HG02884 (cell line): Measurements from ENCODE around the gene DISC1.
"Not testable (repeated sequence)": the region's sequence is repeated elsewhere in the genome, so short reads cannot be mapped to it uniquely, and the experiment has no call there.

ENCODE experiments used
- ATAC-seq: cut with Tn5 transposase; IDR thresholded peaks from one replicate; pipeline ENCODE4 v1.9.1; 2021; ENCODE audit warnings: mild to moderate bottlenecking, moderate library complexity; ENCODE audit not compliant: unreplicated experiment

DISC1 gene

DNA sequence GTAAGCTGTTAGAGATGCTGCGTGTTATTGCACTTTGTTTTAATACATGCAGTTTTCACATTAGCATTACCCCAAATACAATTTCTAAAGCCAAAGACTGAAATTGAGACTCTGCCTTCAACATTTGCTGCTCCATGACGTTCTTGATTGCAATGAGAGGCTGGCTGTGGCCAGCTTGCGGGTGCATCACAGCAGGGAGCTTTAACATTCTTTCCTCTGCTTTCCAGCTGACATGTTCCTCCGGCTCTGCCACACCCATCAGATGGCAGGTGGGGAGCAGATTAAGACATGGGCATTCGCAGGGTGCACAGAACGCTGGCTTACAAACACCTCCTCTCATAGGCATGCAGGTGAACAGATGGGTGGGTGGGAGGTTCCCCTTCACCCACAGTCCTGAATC is 314.1 kb downstream of the DISC1 start:
- ATAC-seq: no peak

DNA sequence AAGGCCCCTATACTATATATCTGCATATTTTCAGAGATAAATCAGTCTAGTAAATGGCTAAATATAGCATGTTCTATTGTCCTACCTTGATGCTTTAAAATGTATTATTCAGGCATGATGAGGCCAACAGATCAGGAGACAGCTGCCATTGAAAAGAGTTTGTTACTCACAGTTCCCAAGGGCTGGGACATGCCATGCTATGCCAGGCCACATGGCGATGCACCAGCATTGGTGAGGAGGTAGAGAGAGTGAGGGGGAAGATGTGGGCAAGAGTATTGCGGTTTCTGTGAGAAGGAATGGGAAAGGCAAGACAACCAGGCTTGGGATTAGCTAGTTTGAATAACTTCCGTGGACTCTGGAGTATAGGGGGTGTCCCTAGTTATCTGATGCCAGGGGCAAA is 316.5 kb downstream of the DISC1 start:
- no peak for ATAC-seq

DNA sequence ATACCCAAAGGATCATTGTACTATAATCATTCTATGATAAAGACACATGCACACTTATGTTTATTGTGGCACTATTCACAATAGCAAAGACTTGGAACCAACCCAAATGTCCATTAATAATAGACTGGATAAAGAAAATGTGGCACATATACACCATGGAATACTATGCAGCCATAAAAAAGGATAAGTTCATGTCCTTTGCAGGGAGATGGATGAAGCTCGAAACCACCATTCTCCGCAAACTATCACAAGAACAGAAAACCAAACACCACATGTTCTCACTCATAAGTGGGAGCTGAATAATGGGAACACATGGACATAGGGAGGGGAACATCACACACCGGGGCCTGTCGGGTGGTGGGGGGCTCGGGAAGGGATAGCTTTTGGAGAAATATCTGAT is 321.5 kb downstream of the DISC1 start:
- ATAC-seq: not testable (repeated sequence)

DNA sequence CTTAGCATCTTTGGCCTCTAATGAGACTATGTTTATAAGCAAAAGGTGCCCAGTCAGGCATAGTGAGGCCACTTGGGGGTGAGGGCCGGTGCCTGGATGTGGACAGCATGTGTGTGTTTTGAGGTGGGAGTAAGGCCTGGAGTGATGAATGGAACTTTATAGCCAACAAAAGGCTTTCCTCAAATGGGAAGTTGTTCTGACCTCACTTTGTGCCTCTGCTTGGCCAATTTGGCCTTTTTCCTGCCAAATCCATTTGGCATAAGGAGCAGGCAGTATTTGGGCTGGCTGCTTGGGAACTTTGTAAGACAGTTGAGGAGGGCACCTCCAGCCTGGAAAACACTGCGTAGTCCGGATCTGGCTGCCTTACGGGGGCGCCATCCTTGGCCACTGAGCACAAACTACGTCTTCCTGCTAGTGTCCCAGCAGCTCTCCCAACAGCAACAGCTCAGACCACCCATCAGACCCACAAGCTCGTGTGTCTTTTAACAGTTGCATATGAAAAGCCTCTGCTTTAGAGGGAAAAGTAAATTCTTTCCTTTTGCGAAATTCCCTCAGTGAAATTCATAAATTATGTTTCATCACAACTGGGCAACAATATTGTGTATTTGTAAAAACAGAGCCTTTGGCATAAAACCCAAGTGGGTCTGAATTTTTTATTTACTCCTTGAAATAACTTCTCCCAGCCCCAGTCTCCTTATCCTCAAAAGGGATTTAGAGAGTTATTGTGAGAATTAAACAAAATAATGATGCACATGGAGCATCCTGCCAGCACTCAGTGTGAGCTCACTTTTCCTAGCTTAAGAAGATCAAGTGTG is 322.9 kb downstream of the DISC1 start:
- ATAC-seq: no peak

DNA sequence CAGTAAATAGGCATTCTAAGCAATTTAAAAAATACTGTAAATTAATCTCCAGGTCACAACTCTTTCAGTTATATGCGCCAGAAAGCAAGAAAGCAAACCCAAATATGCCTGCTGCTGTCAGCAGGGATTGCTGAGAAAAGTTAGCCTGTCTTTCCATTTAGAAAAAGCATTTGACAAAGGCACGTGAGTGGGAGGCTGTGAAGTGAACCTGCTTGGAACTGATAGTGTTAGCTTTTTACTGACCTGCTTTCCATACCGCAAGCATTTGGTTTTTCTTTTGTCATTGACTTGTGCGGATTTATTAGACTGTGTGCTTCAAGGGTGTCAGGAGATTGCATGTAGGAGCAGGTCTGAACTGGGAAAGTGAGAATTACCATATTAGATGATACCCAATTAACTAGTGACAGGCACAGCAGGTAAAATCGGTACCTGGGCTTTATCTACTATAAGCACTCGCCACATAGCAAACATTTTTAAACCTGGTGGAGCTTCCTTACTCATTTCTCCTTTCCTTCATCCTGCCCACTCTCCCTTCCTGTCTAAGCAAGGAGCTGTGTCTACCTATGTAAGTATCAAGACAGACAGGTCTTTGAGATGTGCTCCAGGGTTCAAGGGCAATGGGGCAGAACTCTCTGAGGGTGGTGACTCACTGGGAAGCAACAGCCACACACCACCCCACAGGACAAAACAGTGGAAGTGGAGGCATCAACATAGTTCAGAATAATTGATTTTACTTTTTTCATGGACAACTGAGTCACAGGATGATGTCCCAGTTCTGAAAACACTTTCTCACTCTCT is 323.9 kb downstream of the DISC1 start:
- ATAC-seq: no peak

DNA sequence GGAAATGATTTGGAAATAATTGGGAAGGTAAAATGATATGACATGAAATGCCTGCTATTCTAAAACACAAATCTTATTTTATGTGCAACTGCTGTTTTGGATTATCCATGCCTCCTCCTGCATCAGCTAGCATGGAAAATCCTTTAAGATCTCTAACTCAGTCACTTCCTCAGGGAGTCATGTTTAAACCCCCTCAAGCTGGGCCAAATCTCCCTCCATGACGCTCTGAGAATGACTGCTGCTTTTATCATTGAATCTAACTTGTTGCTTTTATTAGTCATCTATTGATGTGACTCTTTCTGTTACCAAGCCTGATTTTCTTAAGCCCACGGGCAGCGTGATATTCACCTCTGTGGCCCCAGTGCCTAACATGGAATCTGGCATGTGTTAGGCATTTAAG is 324.8 kb downstream of the DISC1 start:
- ATAC-seq: no peak

DNA sequence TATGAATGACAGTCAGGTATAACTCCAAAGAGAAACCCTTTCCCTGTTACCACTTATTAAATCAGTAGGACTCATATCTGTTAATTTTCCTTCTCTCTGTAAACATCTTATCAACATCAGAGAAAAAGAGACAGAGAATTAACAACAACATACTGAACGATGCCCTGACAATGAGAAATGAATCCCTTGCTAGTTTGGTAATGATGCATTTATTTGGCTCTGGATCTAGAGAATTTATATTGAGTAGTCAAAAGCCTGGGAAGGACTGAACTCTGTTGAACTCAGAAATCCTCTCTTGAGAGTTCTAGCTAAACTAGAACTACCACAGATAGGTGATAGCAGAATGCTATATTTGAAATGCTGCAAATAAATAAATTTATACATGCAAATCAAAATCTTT is 325.6 kb downstream of the DISC1 start:
- ATAC-seq: no peak

DNA sequence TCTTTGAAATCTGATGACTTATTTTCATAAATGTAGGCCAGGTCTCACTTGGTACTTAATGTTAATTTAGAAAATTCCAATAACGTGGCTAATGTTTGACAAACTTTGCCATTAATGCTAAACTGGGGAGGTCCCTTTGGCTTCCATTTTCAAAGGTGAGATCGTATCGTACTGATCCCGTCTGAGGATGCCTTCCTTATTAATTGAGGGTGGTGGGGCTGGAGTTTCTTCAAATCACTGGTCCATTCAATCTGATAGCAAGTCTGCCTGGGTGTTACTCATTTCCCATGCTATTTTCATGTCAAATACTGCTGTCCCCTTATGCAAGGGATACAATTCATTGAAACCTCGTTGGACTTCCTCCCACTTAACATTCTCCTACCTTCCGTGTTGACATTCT is 327.1 kb downstream of the DISC1 start:
- ATAC-seq: no peak

DNA sequence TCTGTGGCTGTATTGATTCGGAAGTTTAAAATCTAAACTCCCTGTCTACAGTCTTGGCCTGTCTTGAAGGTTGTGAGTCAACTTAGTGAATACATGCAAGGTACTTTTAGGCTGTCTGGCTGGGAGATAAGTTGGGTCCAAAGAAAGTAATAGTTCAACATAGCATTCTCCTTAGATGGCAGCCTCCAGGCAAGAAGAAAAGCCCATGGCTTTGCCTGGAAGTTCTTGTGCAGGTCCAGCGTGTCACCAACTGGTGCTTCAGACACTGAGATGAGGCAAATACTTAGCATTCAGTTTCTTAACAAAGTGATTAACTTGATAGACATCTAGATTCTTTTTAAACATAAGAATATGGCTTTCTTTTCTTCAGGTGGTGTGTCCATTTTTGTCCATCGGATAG is 328.2 kb downstream of the DISC1 start:
- no peak for ATAC-seq

DNA sequence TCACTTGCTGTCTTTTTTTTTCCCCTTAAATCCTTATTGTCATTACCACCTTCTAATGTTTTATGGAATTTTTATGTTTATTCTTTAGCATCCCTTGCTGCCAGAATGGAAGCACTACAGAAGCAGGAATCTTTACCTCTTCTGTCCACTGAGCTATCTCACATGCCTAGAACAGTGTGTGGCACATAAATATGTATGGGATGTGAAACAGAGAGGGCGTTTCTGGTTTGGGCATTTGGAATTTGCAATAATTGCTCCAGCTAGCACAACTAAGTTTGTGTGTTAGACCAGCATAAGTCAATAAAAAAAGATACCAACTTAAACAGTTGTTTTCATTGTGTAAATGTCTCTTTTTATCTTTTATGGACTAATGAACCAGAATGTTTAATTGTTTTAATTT is 330.8 kb downstream of the DISC1 start:
- no peak for ATAC-seq

DNA sequence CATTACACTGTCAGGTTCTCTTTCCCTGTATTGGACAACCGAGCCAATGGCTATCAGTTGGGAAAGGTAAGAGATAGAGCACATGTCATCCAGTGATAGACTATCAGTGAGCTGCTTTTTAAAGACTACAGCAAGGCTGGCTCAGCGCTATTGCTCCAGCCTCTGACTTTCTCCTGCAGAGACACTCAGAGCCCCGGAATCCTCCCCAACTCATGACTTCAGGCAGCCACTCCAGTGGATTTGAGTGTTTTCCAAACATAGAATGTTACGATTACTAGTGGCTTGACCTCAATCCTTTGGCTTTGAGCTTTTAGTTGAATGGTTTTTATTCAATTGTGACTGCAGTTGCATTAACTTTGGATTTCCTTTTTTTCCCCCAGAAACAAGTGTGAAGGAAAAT is 331.9 kb downstream of the DISC1 start:
- no peak for ATAC-seq

DNA sequence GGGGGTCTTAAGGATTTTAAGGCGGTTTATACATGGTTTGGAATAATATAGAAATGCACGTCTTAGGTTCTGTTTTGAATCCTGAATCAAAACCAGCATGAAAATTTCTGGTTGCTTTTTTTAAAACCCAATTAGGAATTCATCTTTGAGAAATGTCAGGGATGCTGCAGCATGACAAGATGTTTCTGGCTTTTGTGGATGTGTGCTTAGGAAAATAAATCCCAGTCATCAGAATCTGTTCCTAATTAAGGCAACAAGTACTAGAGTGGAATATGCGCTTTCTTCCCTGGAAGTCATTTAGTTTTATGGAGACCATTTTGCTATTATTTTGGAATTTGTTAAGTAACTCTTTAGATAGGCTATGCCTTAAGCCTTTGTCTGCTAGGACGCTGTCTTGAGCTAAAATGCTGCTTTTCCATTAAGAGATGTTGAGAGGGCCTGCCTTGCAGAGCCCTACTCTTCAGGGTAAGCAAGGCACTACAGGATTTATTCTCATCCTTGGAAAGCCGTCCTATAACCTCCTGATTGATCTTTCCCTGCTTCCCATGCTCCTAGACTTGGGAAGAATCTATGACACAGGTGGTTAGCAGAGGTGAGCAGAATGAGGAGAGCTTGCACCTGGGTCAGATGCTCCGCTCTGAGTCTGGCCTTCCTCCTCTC is 332.8 kb downstream of the DISC1 start:
- ATAC-seq: no peak

DNA sequence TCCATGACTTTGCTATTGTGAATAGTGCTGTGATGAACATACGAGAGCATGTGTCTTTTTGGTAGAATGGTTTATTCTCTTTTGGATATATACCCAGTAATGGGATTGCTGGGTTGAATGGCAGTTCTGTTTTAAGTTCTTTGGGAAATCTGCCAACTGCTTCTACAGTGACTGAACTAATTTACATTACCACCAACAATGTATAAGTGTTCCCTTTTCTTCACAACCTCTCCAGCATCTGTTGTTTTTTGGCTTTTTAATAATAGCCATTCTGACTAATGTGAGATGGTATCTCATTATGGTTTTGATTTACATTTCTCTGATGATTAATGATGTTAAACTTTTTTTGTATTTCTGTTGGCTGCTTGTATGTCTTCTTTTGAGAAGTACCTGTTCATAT is 335.2 kb downstream of the DISC1 start:
- ATAC-seq: not testable (repeated sequence)

DNA sequence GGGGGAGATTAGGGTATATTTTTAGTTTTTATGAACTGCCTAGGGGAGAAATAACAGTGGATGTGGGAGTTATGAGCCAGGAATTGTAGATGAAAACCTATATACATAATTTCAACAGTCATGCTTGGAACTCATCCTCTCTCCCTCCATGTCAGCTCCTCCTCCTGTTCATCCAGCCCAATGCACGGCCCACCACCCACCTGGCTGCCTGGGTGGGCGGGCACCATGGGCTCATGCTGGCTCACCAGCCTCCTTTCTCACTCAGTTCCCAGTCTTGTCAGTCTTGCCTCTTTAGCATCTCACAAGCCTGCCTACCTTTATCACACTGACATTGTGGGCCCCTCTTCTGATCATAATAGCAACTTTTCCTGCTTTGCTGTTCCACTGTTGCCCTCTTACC is 336.0 kb downstream of the DISC1 start:
- ATAC-seq: no peak

DNA sequence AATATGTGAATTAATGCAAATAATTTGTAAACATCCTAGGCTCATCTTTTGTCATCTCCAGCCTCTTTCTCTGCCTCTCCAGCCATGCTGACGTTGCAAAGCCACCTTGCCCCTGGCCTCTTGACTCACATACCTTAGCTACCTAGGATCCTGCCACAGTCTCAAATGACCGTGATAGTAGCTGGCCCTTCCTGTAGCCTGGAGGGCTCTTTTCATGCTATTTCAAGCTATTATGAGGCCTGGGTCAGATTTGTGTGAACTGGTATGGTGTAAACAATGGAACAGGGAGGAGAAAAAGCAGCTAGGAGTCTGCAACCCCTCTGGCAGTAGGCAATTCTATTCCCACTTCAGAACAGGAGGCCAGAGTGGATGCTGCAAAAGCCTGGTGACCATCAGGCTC is 337.7 kb downstream of the DISC1 start:
- ATAC-seq: no peak

DNA sequence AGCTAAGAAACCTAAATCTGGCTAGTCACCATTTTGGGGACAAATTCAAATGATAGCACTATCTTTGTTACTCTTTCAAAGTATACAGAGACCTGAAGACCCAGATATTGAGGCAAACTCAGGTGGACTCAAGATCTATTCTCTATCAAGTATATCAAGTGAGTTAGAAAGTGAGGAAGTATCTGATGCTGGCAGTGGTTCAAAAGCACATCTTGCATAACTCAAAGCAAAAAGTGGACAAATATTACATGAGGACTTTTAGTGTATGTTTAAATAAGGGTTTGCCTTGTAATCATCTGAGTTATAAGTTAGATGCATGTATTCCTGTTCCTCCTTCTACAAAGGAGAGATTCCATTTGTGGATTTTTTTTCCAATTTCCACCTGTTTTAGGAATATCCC is 338.4 kb downstream of the DISC1 start:
- no peak for ATAC-seq

DNA sequence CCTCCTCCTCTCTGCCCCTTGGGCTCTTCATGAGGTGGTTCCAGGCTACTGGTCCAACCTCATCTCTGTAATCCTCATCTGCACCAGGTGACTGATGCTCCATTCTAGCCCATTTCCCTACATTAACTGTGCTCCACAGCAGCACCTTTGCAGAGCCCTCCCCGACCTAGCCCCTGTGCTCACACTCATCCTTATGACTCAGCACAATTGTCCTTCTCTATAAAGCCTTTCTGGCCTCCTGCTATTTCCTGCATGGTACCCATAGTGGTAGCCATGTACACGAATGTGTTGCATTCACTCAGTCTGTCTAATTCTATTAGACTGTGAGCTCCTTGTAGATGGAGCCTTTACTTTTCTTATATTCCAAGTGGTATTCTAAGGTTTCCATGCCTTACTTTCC is 339.0 kb downstream of the DISC1 start:
- no peak for ATAC-seq

DNA sequence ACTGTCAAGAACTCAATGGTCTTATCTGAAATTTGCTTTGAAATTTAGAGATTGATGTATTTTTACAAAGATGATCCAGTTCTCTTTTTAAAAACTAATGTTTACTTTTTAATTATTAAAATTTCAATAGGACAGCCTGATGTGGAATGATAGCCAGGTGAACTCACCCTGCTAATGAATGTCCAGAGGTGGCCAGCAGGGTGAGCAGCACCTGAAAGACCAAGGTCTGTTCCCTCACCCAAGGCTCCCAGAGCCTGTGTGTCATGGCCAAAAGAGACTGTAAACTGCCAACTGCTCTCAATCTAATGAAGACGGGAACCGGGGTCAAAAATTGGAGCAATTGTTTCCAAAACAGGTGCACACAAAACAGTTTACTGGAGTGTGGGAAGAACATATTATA is 340.4 kb downstream of the DISC1 start:
- ATAC-seq: no peak

DNA sequence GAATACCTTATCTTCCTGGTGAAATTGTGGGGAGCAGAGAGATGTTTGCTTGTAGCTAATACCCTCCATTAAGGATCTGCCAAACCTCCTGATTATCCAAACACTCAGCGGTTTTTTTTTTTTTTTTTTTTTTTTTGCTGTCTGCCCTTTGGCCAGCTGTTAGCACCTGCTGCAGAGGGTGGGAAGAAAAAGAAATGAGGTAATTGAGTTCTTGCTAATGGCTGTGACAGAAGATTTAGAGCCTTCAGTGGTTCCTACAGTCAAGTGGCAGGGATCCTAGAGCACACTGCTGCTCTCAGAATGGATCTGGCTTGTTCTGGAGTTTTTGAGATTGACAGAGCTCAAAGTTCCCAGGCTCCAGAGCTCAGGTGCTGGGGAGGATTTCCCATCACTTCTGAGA is 342.5 kb downstream of the DISC1 start:
- ATAC-seq: no peak

DNA sequence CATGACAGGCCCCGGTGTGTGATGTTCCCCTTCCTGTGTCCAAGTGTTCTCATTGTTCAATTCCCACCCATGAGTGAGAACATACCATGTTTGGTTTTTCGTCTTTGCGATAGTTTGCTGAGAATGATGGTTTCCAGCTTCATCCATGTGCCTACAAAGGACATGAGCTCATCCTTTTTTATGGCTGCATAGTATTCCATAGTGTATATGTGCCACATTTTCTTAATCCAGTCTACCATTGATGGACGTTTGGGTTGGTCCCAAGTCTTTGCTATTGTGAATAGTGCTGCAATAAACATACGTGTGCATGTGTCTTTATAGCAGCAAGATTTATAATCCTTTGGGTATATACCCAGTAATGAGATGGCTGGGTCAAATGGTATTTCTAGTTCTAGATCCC is 343.2 kb downstream of the DISC1 start:
- ATAC-seq: not testable (repeated sequence)

DNA sequence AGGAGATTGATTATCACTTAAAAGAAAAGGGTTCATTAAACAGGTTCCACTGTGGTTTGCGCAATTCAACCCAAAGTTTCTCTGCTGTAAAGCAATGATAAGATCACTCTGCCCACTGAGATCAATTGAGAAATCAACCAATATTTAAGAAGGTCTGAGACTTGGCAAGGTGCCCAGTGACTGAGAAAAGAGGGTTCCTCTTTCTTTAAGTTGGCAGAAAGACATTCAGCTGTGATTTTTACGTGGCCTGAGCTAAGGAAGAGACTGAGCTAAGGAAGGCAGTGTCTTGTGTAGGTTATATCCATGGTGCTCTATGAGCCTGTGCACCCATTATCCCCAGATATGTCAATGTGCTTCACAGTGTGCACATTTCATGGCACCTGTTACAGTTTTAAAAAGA is 344.1 kb downstream of the DISC1 start:
- ATAC-seq: no peak
